Cerebellar nuclear complex (tissue), 1 donor: ENCODE results near the gene SHB.

Source experiments
- DNase-seq, 2 experiments: peaks; one replicate each; lab custom pipeline; 2025; lab: John Stamatoyannopoulos, UW

SHB gene

GRCh38 chr9:37953206-37953774 lies 115.7 kb downstream of the SHB start:
- no peak for DNase-seq

GRCh38 chr9:37952731-37953130 lies 116.3 kb downstream of the SHB start:
- DNase-seq: no peak

GRCh38 chr9:37951671-37952449 lies 117.2 kb downstream of the SHB start:
- no peak for DNase-seq

- no peak for DNase-seq
These were observed 118.5 kb downstream of the SHB start for GRCh38 chr9:37950561-37950960.

GRCh38 chr9:37949576-37949975 lies 119.5 kb downstream of the SHB start:
- DNase-seq: no peak

- DNase-seq: no peak
These were observed 120.5 kb downstream of the SHB start for GRCh38 chr9:37948417-37948980.

GRCh38 chr9:37947977-37948376 lies 121.0 kb downstream of the SHB start:
- no peak for DNase-seq

- DNase-seq: no peak
These were observed 121.6 kb downstream of the SHB start for GRCh38 chr9:37947471-37947870.

- DNase-seq: no peak
These were observed 122.1 kb downstream of the SHB start for GRCh38 chr9:37946971-37947370.

- no peak for DNase-seq
These were observed 123.0 kb downstream of the SHB start for GRCh38 chr9:37946041-37946440.

GRCh38 chr9:37944671-37945481 lies 124.2 kb downstream of the SHB start:
- no peak for DNase-seq

- no peak for DNase-seq
These were observed 124.8 kb downstream of the SHB start for GRCh38 chr9:37944266-37944650.

- DNase-seq: no peak
These were observed 125.4 kb downstream of the SHB start for GRCh38 chr9:37943345-37944265.

GRCh38 chr9:37942621-37943344 lies 126.2 kb downstream of the SHB start:
- DNase-seq: no peak

- DNase-seq: no peak
These were observed 127.8 kb downstream of the SHB start for GRCh38 chr9:37941253-37941652.

- no peak for DNase-seq
These were observed 129.4 kb downstream of the SHB start for GRCh38 chr9:37939575-37940095.

GRCh38 chr9:37938121-37938891 lies 130.7 kb downstream of the SHB start:
- DNase-seq: no peak

- DNase-seq: no peak
These were observed 131.7 kb downstream of the SHB start for GRCh38 chr9:37937366-37937765.

GRCh38 chr9:37936965-37937364 lies 132.1 kb downstream of the SHB start:
- DNase-seq: no peak

GRCh38 chr9:37936376-37936775 lies 132.7 kb downstream of the SHB start:
- DNase-seq: no peak
